AG09319 (cell line): ENCODE results near the gene DEFB113.

ENCODE experiments used
- DNase-seq: peaks from one replicate; pipeline ENCODE4 v3.0.0-alpha.2; 2010; ENCODE audit warnings: low read depth; ENCODE audit errors: extremely low read depth
- CTCF ChIP-seq: IDR thresholded peaks from 2 replicates; pipeline ENCODE4 v1.5.1; 2011; ENCODE audit warnings: low read depth, mild to moderate bottlenecking, inconsistent platforms, low read length, moderate library complexity

The DEFB113 gene

GRCh38 chr6:49969605-49970004, at the start of gene DEFB113:
Gene DEFB113 (minus strand): TSS chr6:49969625. CDS start chr6:49969625, 0 bp downstream.
- no peak for DNase-seq
- TF ChIP-seq CTCF: no peak

GRCh38 chr6:50007819-50008218, 38.4 kb upstream of the DEFB113 start:
- TF ChIP-seq CTCF: no peak
- DNase-seq: no peak

- TF ChIP-seq CTCF: no peak
- DNase-seq: no peak
Observed at GRCh38 chr6:50003139-50003538, 33.7 kb upstream of the DEFB113 start.

DNA sequence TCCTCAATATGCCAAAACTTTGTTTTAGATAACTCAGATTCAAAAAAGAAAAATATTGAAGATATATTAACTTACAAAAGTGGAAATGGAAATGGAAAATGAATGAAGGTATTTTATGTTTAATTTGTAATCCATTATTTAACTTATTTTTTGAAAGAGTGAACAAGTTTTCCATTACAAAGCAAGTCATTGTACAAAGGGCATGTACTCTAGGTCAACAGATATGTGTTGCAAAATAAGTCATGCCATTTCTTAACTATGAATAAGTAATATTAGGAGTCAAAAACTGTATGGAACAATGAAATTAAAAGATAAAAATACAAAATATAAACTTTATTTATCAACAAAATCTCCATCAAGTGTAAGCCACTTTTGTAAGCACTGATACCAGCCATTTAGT, 25.9 kb upstream of the DEFB113 start:
- DNase-seq: no peak
- TF ChIP-seq CTCF: no peak

GRCh38 chr6:49988900-49989299, 19.5 kb upstream of the DEFB113 start:
- no peak for TF ChIP-seq CTCF
- no peak for DNase-seq

DNA sequence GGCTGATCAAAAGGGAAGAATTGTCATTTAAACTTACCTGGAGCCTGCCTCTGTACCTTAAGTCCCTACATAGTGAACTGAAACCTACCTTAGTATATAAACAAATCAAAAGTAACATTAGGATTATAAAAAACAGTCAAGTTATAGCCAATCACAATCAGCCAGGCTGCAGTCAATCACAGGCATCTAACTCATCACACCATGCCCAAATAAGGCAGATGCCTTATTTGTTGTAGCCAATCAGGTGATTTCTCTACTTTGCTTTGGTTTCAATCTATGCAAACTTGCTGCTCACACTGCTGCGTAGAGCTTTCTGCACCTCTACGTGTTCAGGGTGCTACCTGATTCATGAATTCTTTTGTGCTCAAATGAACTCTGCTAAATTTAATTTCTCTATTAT, 18.3 kb upstream of the DEFB113 start:
- DNase-seq: no peak
- TF ChIP-seq CTCF: no peak

- DNase-seq: no peak
Observed at GRCh38 chr6:49986551-49986950, 17.1 kb upstream of the DEFB113 start.

More at GRCh38 chr6:49986551-49986950, 17.1 kb upstream of the DEFB113 start:
- no peak for TF ChIP-seq CTCF
